Limb (tissue), 2 donors: ENCODE results near the gene ABCA10.

Experiments used
- DNase-seq, 2 donors: peaks; one replicate each; pipeline ENCODE4 v3.0.0-alpha.2; 2016; ENCODE audit errors: extremely low spot score in 2 of 2

ABCA10 gene

GRCh38 chr17:69098625-69099024 is 130.0 kb downstream of the ABCA10 start:
- no peak for DNase-seq
